Suppressor macrophage (primary cell): ENCODE measurements around the gene MGA.

Source experiments
- DNase-seq, 4 experiments: peaks; one replicate each; pipeline ENCODE4 v3.0.0-alpha.2; 2020 to 2022

The MGA gene

DNA sequence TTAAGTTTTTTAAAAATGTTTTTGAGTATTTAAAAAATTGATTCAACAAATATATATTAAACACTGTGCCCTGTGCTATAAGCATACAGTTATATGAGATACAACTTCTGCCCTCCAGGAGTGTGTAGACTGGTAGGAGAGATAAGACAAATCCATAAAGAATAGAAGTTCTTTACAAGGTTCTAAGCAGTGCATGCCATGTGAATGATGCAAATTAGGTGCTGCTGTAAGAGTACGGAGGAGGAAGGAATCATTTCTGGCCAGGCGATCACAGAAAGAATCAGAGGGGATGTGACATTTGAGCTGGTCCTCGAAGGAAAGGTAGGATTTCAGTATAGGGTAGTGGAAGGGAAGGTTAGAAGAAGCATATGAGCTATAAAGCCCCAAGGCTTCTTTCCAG lies 128.1 kb downstream of the MGA start:
- no peak for DNase-seq

DNA sequence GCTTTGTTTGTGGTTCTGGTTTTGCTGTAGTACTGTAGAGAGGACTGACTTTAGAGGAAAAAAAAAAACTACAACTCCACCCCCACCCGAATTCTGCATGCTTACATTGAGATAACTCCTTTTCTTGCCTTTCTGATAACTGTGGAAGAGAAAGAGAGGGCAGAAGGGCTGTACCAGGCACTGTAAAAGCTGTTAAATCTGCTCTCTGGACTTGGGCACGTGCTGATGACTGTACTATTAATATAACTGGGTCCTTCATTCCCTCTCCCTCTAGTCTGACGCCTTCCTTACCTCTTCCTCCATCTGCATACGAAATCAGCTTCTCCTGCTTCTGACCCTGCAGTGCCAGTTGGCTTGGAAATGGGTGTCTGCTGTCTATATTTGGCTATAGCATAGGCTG lies 129.0 kb downstream of the MGA start:
- DNase-seq, result peak in 1 of 4 experiments; percentile 21

DNA sequence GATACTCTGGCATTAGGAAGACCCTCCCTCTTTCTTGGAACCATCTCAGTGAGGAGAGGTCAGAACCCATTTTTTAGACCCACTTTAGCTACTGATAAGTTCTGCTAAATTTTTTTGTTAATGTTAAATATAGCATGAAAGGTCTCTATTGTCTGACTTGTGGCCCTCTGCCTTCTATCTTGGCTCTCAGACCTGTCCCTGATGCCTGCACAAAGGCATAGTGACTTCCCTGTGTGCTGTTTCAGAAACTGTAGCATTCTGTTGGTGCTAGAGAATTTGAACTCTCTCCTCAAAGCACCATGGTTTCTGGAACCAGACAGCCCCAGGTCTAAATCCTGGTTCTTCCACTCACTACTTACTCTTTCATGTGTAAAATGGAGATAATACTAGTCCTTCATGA lies 129.5 kb downstream of the MGA start:
- DNase-seq, result no peak

DNA sequence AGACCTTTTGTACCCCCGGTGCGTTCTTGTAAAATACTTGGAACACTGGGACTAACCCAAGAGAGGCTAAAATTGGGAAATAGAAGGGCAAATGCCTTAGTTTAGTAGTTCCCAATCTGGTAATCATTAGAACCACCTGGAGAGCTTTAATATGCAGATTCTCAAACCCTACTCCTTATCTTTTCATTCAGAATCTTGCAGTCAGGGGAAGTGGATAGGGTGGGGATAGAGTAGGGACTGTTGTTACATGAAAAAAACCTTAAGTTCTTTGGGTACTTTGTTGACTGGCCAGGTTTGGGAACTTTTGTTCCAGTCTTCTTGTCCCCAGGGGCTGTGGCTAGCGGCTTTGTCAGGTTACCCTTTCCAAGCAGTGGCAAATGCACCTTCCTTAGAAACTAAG lies 130.0 kb downstream of the MGA start:
- DNase-seq, result no peak

DNA sequence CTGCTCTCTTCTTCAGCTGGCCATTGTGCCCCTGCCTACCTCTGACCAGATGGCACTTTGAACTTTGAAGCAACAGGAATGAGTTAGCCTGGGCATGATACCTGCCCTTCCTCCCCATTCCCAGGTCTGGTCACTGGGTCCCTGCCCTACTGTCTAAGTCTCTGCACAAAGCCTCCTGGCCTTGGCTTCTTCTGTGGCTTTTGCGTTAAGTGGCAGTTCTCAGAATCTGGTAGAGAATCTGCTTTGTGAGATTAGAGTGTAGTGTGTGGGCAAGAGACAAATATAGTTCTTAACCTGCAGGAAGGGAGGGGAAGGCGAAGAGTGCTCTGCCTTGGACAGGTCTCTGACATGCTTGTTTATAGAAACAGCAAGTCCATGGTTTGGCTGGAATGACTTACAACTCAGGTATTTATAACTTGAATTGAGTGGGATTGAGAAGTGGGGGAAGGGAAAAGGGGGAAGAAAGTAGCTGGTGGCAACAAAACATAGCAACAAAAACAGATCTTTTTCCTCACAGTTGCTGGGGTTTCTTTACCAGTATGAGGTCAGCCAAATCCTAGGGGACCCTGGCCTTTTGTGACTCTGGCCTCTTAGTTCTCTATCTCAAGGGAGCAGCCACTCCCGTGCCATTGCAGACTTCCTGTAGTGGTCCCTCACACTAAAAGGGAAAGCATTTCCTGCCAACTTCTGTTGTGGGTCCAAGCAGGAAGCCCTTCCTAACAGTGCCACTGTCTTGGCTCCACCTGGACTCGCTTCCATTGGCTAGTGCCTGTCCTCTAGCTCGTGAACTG lies 130.7 kb downstream of the MGA start:
- peak in 3 of 4 experiments; percentile 28 to 47 (median 39) for DNase-seq

DNA sequence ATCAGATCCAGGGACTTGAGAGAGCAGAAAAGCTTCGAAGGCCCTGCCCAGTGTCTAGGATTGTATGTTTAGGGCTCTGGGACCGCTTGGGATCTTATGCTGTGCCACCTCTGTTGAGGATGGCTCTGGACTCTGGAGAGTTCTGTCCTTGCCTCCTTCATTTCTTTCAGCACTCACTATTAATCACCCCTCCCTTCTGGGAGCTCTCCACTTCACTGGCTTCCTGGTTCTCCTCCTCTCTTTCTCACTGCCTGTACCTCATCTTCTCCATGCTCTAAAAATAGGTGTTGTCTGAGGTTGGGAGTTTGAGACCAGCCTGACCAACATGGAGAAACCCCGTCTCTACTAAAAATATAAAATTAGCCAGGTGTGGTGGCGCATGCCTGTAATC lies 131.3 kb downstream of the MGA start:
- no peak for DNase-seq

DNA sequence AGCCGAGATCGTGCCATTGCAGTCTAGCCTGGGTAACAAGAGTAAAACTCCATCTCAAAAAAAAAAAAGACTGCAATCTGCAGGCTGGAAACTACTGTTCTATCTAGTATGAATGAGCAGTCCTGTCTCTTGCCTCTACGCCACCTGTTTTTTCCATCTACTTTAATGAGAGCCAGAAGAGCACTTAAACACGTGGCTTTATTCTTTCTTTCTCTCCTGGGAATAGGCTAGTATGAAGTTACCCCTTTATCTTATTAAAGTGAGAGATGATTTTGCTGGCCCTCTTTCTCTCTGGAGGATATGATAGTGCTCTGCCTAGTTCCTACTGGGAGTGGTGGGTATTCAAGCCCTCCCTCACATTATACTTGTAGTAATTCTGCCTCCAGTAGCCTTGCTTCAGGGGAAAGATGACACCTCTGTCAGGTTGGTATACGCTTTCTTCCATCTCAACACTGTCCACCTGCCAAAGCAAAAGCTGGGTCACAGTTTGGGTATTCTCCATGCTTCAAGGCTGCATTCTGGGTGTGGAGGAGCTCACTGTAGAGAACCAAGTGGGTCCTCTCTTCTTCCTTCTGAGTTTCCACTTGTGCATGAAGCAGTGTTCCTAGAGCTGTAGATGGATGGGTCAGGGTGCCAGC lies 131.9 kb downstream of the MGA start:
- no peak for DNase-seq

DNA sequence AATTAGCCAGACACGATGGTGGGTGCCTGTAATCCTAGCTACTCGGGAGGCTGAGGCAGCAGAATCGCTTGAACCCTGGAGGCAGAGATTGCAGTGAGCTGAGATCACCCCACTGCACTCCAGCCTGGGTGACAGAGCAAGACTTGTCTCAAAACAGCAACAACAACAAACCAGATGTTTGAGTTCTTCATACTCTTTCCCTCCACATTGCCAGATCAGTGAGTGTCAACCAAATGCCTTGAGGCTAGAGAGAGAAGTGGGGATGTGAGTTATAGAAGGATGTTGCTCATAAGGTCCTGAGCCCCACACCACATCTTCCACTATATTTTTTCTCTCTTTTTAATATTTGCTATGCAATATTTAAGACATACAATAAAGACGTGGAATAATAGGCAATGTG lies 133.9 kb downstream of the MGA start:
- DNase-seq, result no peak

DNA sequence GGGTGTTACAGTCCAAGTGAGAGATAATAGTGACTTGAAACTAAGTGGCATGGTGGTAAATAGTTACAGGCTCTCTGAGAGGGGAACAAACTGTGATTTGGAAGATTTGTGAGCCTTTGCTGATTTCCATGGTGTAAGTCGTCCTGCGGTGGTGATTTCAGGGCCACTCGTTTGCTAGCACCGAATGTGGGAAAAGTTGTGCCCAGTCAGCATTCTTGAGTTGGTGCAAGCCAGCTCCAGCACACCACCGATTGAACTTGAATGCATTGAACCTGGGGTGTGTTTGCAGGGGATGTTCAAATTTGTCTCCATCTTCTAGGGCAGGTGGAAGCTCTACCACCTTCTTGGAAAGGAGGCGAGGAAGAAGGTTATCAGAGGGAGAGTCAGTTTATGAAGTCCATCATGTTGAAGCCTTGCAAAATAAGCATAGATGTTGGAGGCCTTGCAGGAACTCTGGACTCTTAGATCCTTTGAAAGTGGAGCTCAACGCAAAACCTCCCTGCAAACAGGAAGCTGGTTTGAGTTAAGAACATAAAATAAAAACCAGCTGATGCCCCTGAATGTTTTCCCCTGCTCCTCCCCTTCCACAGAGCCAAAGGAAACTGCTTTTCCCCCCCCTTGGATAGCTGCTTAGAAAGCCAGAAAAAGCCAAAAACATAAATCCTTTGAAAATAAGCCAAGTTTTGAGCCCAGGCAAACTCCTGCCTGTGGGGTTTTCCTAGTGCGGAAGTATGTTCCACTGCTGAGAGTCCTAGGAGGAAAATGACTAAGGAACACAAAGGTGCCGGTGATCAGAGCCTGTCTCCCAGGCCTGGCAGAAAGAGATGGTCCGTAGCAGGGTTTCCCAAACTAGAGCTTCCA lies 136.0 kb downstream of the MGA start:
- no peak for DNase-seq

DNA sequence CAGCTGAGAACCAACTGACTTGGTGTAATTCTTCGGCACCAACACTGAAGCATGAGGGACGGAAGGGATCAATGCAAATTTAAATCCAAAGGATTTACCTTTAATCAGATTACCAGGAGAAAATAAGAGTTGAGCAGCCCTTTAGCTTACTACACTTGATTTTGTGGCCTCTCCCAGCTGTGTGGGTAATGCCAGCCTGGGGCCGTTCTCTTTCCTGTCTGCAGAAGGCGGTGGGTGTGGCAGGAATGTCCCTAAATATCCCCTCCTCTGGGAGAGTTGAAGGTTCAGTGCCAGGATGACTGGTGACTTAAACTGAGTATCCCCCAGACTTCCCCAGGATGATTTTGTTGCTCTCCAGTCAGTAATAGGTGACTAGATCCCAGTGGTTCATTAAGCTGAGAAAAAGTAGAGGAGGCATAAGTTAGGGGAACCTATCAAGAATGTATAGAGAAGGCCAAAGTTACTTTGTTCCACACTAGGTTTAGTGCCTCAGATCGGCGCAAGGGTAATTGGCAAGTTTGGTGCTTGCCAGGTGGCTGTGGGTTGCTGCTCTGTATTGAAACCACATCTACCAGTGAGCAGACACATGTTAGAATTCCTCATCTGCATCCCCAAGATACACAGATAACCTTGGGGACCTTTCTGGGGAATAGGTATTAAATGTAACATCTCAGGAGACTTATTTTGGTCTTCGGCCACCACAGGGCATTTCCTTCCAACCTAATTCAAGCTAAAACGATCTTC lies 137.2 kb downstream of the MGA start:
- no peak for DNase-seq

DNA sequence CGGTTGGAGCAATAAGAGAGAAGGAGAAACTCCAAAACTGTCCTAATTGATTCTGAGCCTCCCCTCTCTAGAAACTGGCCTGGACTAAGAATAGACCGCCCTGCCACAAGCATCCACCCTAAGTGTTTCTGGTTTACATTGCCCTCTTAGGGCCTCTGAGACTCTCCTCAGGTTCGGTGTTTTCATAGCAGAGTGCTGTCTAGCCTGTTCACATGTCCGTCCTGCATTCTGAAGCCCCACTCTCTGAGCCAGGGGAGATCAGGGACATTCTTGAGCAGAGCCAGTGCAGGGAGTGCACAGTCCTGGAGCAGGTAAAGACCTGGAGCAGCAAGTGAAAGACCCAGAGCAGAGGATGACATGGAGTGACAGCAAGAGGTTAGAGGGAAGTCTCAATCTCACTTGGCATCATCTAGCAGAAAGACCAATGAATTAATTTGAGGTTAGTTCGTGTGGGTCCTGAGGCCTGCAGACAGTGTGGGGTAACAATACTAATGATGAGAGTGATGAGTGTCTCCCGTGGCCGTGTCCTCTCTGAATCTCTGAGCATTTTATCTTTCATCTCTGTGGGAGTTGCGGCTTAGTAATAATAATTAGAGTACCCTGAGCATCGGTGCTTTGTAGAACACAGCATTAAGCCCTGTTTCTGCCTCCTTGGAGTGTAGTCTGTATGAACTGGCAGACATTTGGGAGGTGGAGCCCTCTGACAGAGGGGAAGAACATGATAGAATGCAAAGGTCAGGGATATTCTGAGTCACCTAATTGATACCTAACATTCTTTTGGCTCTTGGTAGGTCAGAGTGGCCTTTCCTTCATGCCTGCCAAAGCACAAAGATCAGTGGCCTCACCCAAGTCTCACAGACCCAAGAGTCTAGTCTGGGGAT lies 138.6 kb downstream of the MGA start:
- DNase-seq, result no peak

DNA sequence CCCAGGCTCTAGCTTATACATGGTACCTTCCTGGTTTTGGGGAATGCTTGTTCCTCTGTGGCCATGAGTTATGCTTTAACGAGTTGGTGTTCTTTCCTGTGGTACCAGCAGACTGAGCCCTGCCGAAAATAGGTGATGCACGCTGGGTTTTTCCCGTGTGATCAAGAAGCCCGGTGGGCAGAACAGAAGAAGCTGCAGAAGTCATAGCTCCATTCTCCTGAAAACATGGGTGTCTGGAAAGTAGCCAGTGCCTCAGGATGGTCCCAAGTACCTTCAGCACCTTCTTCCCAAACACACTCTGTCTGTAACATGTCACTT lies 139.2 kb downstream of the MGA start:
- DNase-seq, result no peak

DNA sequence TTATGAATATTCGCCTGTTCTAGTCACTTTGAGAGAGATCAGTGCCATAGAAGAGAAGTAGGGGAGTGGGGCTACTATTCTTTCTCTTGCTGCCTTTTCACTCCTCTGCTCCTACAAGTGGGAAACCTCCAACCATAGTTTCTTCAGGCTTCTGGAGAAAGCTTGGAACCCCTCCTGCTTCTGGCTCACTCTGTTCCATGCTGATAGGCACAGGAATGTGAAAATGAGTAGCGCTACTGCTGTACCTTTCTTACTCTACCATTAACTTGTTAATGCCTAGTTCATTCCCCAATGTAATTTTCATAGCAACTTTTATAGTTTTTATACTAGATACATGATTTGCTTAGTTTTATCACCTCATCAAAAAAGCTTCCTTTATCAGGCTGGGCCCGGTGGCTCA lies 141.0 kb downstream of the MGA start:
- no peak for DNase-seq

DNA sequence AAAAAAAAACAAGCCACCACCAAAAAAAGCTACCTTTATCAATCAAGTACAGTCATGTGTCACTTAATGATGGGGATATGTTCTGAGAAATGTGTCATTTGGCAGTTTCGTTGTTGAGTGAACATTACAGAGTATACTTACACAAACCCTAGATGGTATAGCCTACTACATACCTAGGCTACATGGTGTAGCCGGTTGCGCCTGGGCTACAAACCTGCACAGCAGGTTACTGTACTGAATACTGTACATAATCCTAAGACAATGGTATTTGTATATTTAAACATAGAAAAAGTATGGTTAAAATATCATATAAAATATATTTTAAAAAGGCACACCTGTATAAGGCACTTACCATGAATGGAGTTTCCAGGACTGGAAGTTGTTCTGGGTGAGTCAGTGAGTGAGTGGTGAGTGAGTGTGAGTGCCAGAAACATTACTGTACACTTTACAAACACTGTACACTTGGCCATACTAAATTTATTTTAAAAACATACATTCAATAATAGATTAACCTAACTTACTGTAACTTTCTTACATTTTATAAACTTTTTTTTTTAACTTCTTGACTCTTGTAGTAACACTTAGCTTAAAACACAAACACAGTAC lies 141.7 kb downstream of the MGA start:
- DNase-seq, result no peak

DNA sequence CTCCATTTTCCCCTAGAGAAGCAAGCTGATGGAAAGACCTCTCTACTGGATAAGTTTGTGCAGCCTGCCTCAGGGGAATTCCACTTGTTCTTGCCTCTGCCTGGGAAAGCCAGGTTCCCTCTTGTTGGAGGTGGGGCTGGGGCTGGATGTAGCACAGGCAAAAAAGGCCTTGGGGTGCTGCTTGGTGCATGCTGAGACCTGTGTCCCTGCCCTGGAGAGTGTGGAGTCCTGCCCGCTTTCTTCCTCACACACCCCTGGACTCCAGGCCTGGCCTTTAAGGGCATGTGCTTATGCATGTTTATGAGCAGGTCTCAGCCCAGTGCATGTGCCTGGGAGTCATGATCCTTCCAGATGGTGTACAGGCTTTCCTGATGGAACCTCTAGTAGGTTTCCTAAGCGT lies 144.2 kb downstream of the MGA start:
- no peak for DNase-seq

DNA sequence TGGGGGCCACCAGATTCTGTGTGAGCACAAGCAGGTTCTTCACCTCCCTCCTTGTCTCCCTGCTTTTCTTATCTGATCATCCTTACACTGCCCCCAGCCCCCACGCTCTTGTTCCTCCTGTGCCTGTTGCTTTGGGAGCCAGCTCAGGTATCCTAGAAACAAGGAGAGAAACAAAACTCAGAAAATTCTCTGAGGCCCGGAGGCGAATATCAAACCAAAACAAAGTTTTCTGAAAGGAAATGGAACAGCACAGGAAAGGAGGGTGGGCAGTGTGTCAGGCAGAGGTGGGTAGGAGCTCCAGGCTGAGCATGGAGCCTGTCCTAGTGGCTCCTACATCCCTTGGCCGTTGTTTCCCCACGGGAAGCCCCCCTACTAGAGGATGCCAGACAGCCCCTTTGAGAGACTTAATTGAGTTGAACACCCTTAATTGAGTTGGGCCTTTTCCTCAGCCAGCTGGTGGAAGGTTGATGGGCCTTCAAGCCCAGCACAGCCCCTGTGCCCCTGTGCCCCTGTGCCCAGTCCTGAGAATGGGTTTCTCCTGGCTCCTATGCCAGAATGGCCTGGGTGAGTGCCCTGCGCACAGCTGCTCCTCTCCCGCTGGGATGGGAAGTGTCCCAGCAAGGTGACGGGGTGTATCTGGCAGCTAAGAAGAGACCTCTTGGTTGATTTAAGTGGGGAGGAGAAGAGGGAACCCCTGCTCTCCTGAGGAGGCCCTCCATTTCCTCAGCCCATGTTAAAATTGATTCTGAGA lies 144.9 kb downstream of the MGA start:
- DNase-seq, result no peak

DNA sequence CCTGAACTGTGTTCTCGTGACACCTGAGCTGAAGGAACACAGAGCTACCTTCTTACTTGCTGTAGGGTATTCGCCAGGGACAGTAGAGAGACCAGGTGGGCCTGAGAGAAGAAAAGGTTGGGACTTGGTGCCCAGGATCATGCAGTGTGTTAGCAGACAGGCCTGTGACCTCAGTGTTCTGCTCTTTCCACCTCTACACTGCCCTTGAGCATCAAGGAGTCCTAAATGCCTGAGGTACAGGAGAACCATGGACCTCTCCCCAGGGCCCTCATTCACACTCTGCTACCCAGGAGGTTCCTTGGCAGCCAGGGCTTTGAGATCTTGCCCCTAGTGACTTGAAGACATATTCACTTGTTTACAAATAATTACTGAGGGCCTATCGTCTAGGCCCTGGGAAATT lies 145.5 kb downstream of the MGA start:
- no peak for DNase-seq

DNA sequence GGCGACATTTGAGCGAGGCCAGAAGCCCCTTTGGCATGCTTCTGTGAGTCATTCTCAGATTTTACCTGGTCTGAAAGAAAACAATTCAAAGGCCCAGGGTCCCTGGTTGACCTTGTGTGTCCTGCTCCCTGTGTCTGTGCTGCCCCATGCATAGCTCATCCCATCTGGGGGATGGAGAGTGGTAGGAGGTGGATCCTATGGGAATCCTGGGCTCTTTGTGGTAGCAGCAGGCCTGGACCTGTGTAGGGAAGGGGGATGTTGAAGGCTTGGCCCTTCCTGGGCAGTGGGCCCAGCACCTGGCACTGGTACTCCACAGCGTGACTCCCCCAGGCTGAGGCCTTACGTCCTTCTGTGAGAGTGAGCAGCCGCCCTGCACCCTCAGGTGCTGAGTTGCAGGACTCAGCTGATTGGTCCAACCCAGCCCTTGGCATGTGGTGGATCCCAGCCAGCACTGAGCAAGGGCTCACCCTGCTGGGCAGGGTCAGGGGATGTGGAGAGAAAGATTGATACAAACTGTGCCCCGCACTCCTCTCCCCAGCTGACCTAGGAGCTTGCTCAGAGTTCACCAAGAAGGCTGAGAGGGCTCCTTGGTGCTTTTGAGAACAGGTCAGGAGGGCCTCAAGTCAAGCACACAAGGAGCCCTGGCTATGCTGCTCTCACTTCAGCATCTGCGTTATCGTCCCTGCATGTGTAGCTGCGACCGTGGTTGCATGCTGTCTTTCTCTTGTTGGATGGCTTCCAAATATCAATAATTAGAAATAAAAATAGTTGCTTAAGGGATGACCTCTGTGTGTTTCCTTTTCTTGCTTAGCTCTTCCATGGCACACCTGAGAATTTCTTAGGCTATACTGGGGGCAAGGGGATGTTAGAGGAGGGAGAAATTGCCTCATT lies 146.3 kb downstream of the MGA start:
- no peak for DNase-seq

DNA sequence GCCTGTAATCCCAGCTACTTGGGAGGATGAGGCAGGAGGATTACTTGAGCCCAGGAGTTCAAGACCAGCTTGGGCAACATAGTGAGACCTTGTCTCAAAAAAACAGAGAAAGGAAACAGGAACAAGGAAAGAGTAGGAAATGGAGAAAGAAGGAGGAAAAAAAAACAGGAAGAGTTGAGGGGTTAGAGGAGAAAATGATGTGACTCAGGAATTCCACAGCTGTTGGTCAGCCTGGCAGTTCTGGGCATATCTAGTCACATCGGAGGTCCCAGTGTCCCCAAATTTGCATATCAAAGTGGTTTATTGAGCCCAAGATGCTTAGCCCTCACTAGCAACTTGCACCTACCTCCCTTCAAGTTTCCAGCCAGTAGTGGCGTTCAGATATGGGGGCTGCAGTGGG lies 148.9 kb downstream of the MGA start:
- DNase-seq, result no peak
